H1 (cell line): ENCODE data around the gene NEUROD4. TPM values are rescaled to one million over a fixed set of nuclear protein-coding genes. Genes with fewer than 3 reads are reported as not detected.
A peak's percentile ranks its signal among the peaks of the same experiment; 100 is the strongest.

Source experiments
- CTCF ChIA-PET: fragments of 300-600 bp; sonication (Branson Sonifier 250); formaldehyde crosslinking; loops from one replicate; lab custom pipeline; 2021; ENCODE audit not compliant: partially characterized antibody; lab: Charles Lee
- POLR2A ChIA-PET: fragments of 300-600 bp; sonication (Branson Sonifier 250); formaldehyde crosslinking; loops from one replicate; lab custom pipeline; 2021; ENCODE audit warnings: inconsistent platforms; ENCODE audit not compliant: partially characterized antibody; lab: Charles Lee
- DNase-seq, 2 experiments: peaks; one replicate each; pipeline versions ENCODE4 v3.0.0 to v3.0.0-alpha.2; 2010 to 2022; ENCODE audit warnings: low spot score in 2 of 2, low read depth in 1 of 2, mixed read lengths in 1 of 2
- FAIRE-seq: peaks from 2 replicates; lab custom pipeline; 2011; peaks lifted over from hg19 to GRCh38; lab: Jason Lieb, UNC
- H2AFZ ChIP-seq: 2 replicates; pipeline ENCODE4 v1.8.1; 2012; ENCODE audit warnings: low read length, inconsistent platforms
- H2AK5ac ChIP-seq: 2 replicates; pipeline ENCODE4 v1.6.1; 2013; ENCODE audit warnings: low read depth, low read length
- H2BK120ac ChIP-seq: replicated peaks from 2 replicates; pipeline ENCODE3; 2013; ENCODE audit warnings: low read depth, low read length, inconsistent platforms
- H2BK12ac ChIP-seq: 2 replicates; pipeline ENCODE4 v1.6.1; 2013; ENCODE audit warnings: low read depth, low read length
- H2BK15ac ChIP-seq: 2 replicates; pipeline ENCODE4 v1.6.1; 2013; ENCODE audit warnings: low read length
- H2BK20ac ChIP-seq: 2 replicates; pipeline ENCODE4 v1.6.1; 2013; ENCODE audit warnings: low read length
- H2BK5ac ChIP-seq: 2 replicates; pipeline ENCODE4 v1.6.1; 2013; ENCODE audit warnings: low read depth, low read length
- H3K14ac ChIP-seq: 2 replicates; pipeline ENCODE4 v1.6.1; 2013; ENCODE audit warnings: inconsistent platforms; ENCODE audit not compliant: insufficient read length
- H3K18ac ChIP-seq: 2 replicates; pipeline ENCODE4 v1.6.1; 2013; ENCODE audit warnings: low read length; ENCODE audit errors: extremely low read depth
- H3K23ac ChIP-seq: 2 replicates; pipeline ENCODE4 v1.6.1; 2013; ENCODE audit warnings: inconsistent platforms; ENCODE audit not compliant: insufficient read length
- H3K23me2 ChIP-seq: 2 replicates; pipeline ENCODE4 v1.6.1; 2013; ENCODE audit warnings: low read depth, low read length
- H3K27ac ChIP-seq: 2 replicates; pipeline ENCODE4 v1.6.1; 2011; ENCODE audit warnings: low read depth, low read length, inconsistent platforms
- H3K27me3 ChIP-seq, 4 experiments: replicated peaks in 1 of 4; 1 replicate in 1 of 4; 2 replicates in 3 of 4; pipeline versions ENCODE4 v1.6.1 to v1.8.1; 2011 to 2013; ENCODE audit warnings: low read length in 3 of 4, mild to moderate bottlenecking in 3 of 4, inconsistent platforms in 2 of 4, mixed read lengths in 2 of 4, moderate library complexity in 1 of 4; ENCODE audit not compliant: control insufficient read depth in 3 of 4, insufficient read depth in 3 of 4; ENCODE audit errors: extremely low read depth in 1 of 4
- H3K36me3 ChIP-seq, 4 experiments: 2 replicates each; pipeline versions ENCODE4 v1.6.1 to v1.8.1; 2011 to 2013; ENCODE audit warnings: mild to moderate bottlenecking in 4 of 4, low read length in 3 of 4, moderate library complexity in 2 of 4, control low read depth in 1 of 4, inconsistent platforms in 1 of 4; ENCODE audit not compliant: insufficient read depth in 4 of 4, control insufficient read depth in 2 of 4
- H3K4ac ChIP-seq: replicated peaks from 2 replicates; pipeline ENCODE3; 2013; ENCODE audit warnings: low read length, low read depth, mixed read lengths, inconsistent platforms; ENCODE audit not compliant: insufficient read length
- H3K4me1 ChIP-seq, 4 experiments: replicated peaks in 1 of 4; 1 replicate in 1 of 4; 2 replicates in 3 of 4; pipeline versions ENCODE4 v1.6.1 to v1.8.1; 2011 to 2013; ENCODE audit warnings: low read length in 3 of 4, inconsistent platforms in 2 of 4, mixed read lengths in 1 of 4; ENCODE audit not compliant: insufficient read depth in 4 of 4, control insufficient read depth in 3 of 4
- H3K4me2 ChIP-seq, 2 experiments: 2 replicates each; pipeline versions ENCODE4 v1.6.1 to v1.8.1; 2011 to 2013; ENCODE audit warnings: low read depth in 2 of 2, low read length in 2 of 2, control low read depth in 1 of 2, inconsistent platforms in 1 of 2, mild to moderate bottlenecking in 1 of 2; ENCODE audit not compliant: insufficient read depth in 1 of 2
- H3K4me3 ChIP-seq, 4 experiments: fragments of 200-600, 300-600 bp in 1 of 4; sonication (generic), shearing (Covaris generic), sonication (Bioruptor Twin) in 1 of 4; 2 replicates each; pipeline versions ENCODE4 v1.5.1 to v1.8.1; 2011 to 2016; ENCODE audit warnings: low read length in 4 of 4, low read depth in 3 of 4, control low read depth in 2 of 4, inconsistent platforms in 2 of 4, mild to moderate bottlenecking in 2 of 4, mixed read lengths in 1 of 4, moderate library complexity in 1 of 4; ENCODE audit not compliant: insufficient read depth in 2 of 4; ENCODE audit errors: extremely low read depth in 1 of 4
- H3K56ac ChIP-seq: replicated peaks from 2 replicates; pipeline ENCODE3; 2013; ENCODE audit warnings: low read depth, mild to moderate bottlenecking, mixed read lengths, low read length, inconsistent platforms; ENCODE audit not compliant: insufficient read length
- H3K79me1 ChIP-seq: 2 replicates; pipeline ENCODE4 v1.6.1; 2013; ENCODE audit warnings: low read depth, low read length, control low read depth
- H3K79me2 ChIP-seq, 2 experiments: 2 replicates each; pipeline versions ENCODE4 v1.6.1 to v1.8.1; 2012 to 2013; ENCODE audit warnings: low read length in 2 of 2, mild to moderate bottlenecking in 2 of 2, inconsistent platforms in 1 of 2; ENCODE audit not compliant: insufficient read depth in 2 of 2, control insufficient read depth in 1 of 2
- H3K9ac ChIP-seq, 4 experiments: replicated peaks in 1 of 4; 1 replicate in 1 of 4; 2 replicates in 3 of 4; pipeline versions ENCODE4 v1.6.1 to v1.8.1; 2011 to 2013; ENCODE audit warnings: low read depth in 3 of 4, low read length in 3 of 4, control low read depth in 2 of 4, mild to moderate bottlenecking in 2 of 4, moderate library complexity in 2 of 4, inconsistent platforms in 1 of 4; ENCODE audit errors: extremely low read depth in 1 of 4
- H3K9me3 ChIP-seq, 2 experiments: 2 replicates each; pipeline versions ENCODE4 v1.6.1 to v1.8.1; 2012 to 2013; ENCODE audit warnings: mild to moderate bottlenecking in 2 of 2, moderate library complexity in 2 of 2, control low read depth in 1 of 2, inconsistent platforms in 1 of 2, low read depth in 1 of 2, low read length in 1 of 2, mixed read lengths in 1 of 2; ENCODE audit not compliant: insufficient read depth in 2 of 2
- H4K20me1 ChIP-seq, 2 experiments: replicated peaks in 1 of 2; 2 replicates each; pipeline versions ENCODE3 to v1.8.1; 2011 to 2013; ENCODE audit warnings: inconsistent platforms in 2 of 2, low read length in 2 of 2, mild to moderate bottlenecking in 1 of 2; ENCODE audit not compliant: insufficient read depth in 2 of 2, control insufficient read depth in 1 of 2
- H4K5ac ChIP-seq: 2 replicates; pipeline ENCODE4 v1.6.1; 2013; ENCODE audit warnings: low read length, low read depth, mixed read lengths, inconsistent platforms; ENCODE audit not compliant: insufficient read length
- H4K8ac ChIP-seq: 2 replicates; pipeline ENCODE4 v1.8.0; 2013; ENCODE audit warnings: mild to moderate bottlenecking, moderate library complexity, low read length, inconsistent platforms; ENCODE audit not compliant: insufficient read depth; ENCODE audit errors: extremely low read depth
- H4K91ac ChIP-seq: replicated peaks from 2 replicates; pipeline ENCODE3; 2013; ENCODE audit warnings: low read length, mixed read lengths, inconsistent platforms; ENCODE audit not compliant: insufficient read length
- CEBPB ChIP-seq: IDR thresholded peaks from 2 replicates; pipeline ENCODE4 v1.6.1; 2012; ENCODE audit warnings: low read depth, low read length
- ZNF274 ChIP-seq: IDR thresholded peaks from 2 replicates; pipeline ENCODE4 v1.7.0; 2012; ENCODE audit warnings: low read length, borderline replicate concordance; ENCODE audit errors: extremely low read depth
- WGBS, 2 experiments: shearing (Covaris generic) in 1 of 2; methylation state at CpG; one replicate each; pipeline versions ENCODE4 v1.1.6 to v1.1.7; 2013 to 2015; ENCODE audit warnings: low lambda C conversion rate in 2 of 2, mixed read lengths in 2 of 2, inconsistent platforms in 1 of 2, low coverage in 1 of 2, missing lambda C conversion rate in 1 of 2; ENCODE audit not compliant: insufficient replicate concordance in 2 of 2, insufficient coverage in 1 of 2, insufficient read length in 1 of 2; ENCODE audit errors: extremely low coverage in 1 of 2, missing lambda C conversion rate in 1 of 2; 5-methylcytosine and 5-hydroxymethylcytosine counted together
- polyA plus RNA-seq, 7 experiments: library from polyadenylated mRNA; depleted of rRNA in 3 of 7; stranded (reverse) in 5 of 7; unstranded in 2 of 7; fragments of >200 nt in 5 of 7; fragments of 200-250 nt in 2 of 7; gene quantifications; 1 replicate in 5 of 7; 2 replicates in 1 of 7; 4 replicates in 1 of 7; pipeline versions ENCODE4 v1.2.1 to v1.2.3, GENCODE V29; 2011 to 2013; ENCODE audit warnings: missing spikeins in 2 of 7, mixed read lengths in 2 of 7
- total RNA-seq: library from RNA; stranded (reverse); fragmentation: NEBNext Ultra II Directional; extraction: Animal tissue kit (Norgen Biotek cat#: 25700); gene quantifications from 2 replicates; pipeline ENCODE4 v1.2.1, GENCODE V29; 2021

The NEUROD4 gene
- total and polyA plus RNA-seq, 2 of the 8 experiments (the other 6 are each of a cell fraction or from before 2014, with no cell fraction given): not detected

- H3K27ac ChIP-seq: no peak overlapping the region
- H2BK120ac ChIP-seq: no peak overlapping the region
- 91% methylated on average over 3 of the region's 3 CpGs; no CpG with 5 or more reads in 1 of the 2 experiments for whole genome bisulfite sequencing, 2 experiments
- no peaks in the 10 kb centered on the region for H4K20me1 ChIP-seq
- H4K91ac ChIP-seq: no peak overlapping the region
- H3K23me2 ChIP-seq: no peaks in the 10 kb centered on the region
- H4K5ac ChIP-seq: no peak overlapping the region
- CTCF ChIA-PET: interaction anchor here (0.5 to 5.3 kb wide), 7 partner anchors 11 to 1530 kb away, joined by 3 to 29 read pairs (median 8); no protein-coding TSS in a partner anchor
- H2BK12ac ChIP-seq: no peak overlapping the region
- H2AK5ac ChIP-seq: no peak overlapping the region
- no peaks in the 10 kb centered on the region for H3K79me1 ChIP-seq
- H3K79me2 ChIP-seq: no peaks in the 10 kb centered on the region
- H3K4ac ChIP-seq: no peak overlapping the region
- no peak overlapping the region for H2AFZ ChIP-seq
- no peak overlapping the region for H3K23ac ChIP-seq
- H3K14ac ChIP-seq: no peak overlapping the region
- no peak overlapping the region for H4K8ac ChIP-seq
- no peak for FAIRE-seq
- TF ChIP-seq ZNF274 (no peak), CEBPB (0 out of 2 replicates have a peak, but pooled peaks have one; percentile 13)
- TF ChIP-seq, all 59 proteins: peak for 1
- DNase-seq: no peak
- no peak overlapping the region for H3K56ac ChIP-seq
- no peak overlapping the region for H3K9ac ChIP-seq
- H3K9me3 ChIP-seq: no peaks in the 10 kb centered on the region
- H2BK20ac ChIP-seq: no peak overlapping the region
- H2BK15ac ChIP-seq: no peak overlapping the region
- H2BK5ac ChIP-seq: no peak overlapping the region
- no peaks in the 10 kb centered on the region for H3K36me3 ChIP-seq
- no peak overlapping the region; a peak in 1 of 4 replicates for H3K4me2 ChIP-seq
- H3K27me3 ChIP-seq: no peaks in the 10 kb centered on the region
- no peak overlapping the region for H3K4me3 ChIP-seq
- POLR2A ChIA-PET: no interaction called here
- H3K4me1 ChIP-seq: peaks cover 0 to 7% (median 3%) of the 10 kb centered on the region in 4 experiments; a peak in 3 of 7 replicates
- H3K18ac ChIP-seq: no peak overlapping the region
Observed at GRCh38 chr12:55043542-55043941, 23.8 kb downstream of the NEUROD4 start.
